H1 (cell line): ENCODE measurements around the gene PCDH8. TPM values are rescaled to one million over a fixed set of nuclear protein-coding genes. Genes with fewer than 3 reads are reported as not detected.

Experiments used
- ASH2L ChIP-seq: fragments of 200-600, 300-600 bp; sonication (generic); IDR thresholded peaks from one replicate; pipeline ENCODE4 v1.7.1; 2017; ENCODE audit warnings: low read length
- EP300 ChIP-seq, 2 experiments: IDR thresholded peaks; 1 replicate in 1 of 2; 2 replicates in 1 of 2; pipeline ENCODE4 v1.6.1; 2011 to 2012; ENCODE audit warnings: low read depth in 2 of 2, low read length in 2 of 2, mild to moderate bottlenecking in 2 of 2, borderline replicate concordance in 1 of 2, inconsistent platforms in 1 of 2, moderate library complexity in 1 of 2
- NRF1 ChIP-seq: IDR thresholded peaks from 2 replicates; pipeline ENCODE4 v1.6.1; 2011; ENCODE audit warnings: mild to moderate bottlenecking, low read depth, low read length, improper control_type of control experiment
- POLR2A ChIP-seq, 2 experiments: IDR thresholded peaks; 1 replicate in 1 of 2; 2 replicates in 1 of 2; pipeline ENCODE4 v1.6.1; 2011; ENCODE audit warnings: low read depth in 2 of 2, low read length in 2 of 2, mild to moderate bottlenecking in 2 of 2; ENCODE audit errors: control extremely low read depth in 1 of 2
- SP1 ChIP-seq: IDR thresholded peaks from 2 replicates; pipeline ENCODE4 v1.6.1; 2011; ENCODE audit warnings: low read depth, low read length
- TCF12 ChIP-seq: IDR thresholded peaks from 2 replicates; pipeline ENCODE4 v1.6.1; 2011; ENCODE audit warnings: low read depth, mild to moderate bottlenecking, low read length
- polyA plus RNA-seq, 7 experiments: library from polyadenylated mRNA; depleted of rRNA in 3 of 7; stranded (reverse) in 5 of 7; unstranded in 2 of 7; fragments of >200 nt in 5 of 7; fragments of 200-250 nt in 2 of 7; gene quantifications; 1 replicate in 5 of 7; 2 replicates in 1 of 7; 4 replicates in 1 of 7; pipeline versions ENCODE4 v1.2.1 to v1.2.3, GENCODE V29; 2011 to 2013; ENCODE audit warnings: missing spikeins in 2 of 7, mixed read lengths in 2 of 7
- total RNA-seq: library from RNA; stranded (reverse); fragmentation: NEBNext Ultra II Directional; extraction: Animal tissue kit (Norgen Biotek cat#: 25700); gene quantifications from 2 replicates; pipeline ENCODE4 v1.2.1, GENCODE V29; 2021
- TF ChIP-seq, protein P1 (sequence below): fragments of 300-600 bp; sonication (generic); IDR thresholded peaks from 2 replicates; pipeline ENCODE4 v1.7.1; 2012; ENCODE audit warnings: low read length, moderate library complexity, mild to moderate bottlenecking, inconsistent platforms; ENCODE audit not compliant: insufficient replicate concordance
- TF ChIP-seq, protein P2 (sequence below): IDR thresholded peaks from 2 replicates; pipeline ENCODE4 v1.6.1; 2012; ENCODE audit warnings: inconsistent platforms
- TF ChIP-seq, protein P3 (sequence below): IDR thresholded peaks from 2 replicates; pipeline ENCODE4 v1.6.1; 2012; ENCODE audit warnings: inconsistent platforms

The PCDH8 gene
- total and polyA plus RNA-seq, 2 of the 8 experiments (the other 6 are each of a cell fraction or from before 2014, with no cell fraction given), result 0.82 to 1.6 TPM

DNA sequence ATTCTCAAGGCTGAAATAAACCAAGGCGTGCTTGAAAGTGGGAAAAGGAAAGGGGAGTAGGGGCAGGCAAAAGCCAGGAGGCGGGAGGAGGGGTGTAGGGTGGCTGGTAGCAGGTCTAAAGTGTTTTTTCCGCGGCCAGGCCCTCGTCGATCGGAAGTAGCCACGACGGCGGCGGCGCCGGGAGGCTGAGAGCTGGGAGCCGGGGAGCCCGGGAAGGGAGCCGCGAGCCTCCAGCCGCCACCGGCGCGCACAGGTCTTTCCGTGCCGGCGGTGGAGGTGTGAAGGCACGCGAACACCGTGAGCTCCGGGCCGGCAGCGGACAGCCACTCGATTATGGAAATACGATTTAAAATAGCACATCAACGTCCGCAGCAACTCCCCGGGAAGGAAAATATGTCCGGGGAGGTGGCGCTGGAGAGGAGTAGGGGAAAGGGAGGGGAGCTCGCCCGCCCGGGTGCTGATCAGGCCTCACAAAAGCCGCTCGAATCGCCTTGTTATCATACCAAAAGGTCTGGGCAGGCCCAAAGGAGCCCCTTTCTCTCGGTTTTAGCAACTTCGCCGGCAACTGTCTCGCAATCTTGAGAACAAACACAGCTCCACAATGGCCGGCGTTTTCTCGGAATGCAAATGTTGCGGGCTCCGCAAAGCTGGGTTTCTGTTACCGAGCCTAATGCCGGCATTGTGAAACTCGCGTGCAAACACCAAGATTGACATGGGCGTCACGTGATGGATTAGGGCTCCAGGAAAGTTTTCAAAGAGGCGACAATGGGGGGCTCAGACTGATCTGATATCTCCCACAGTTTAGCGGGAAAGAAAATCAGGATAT, 2.9 kb upstream of the PCDH8 start (continued):
- TF ChIP-seq, protein P1, sequence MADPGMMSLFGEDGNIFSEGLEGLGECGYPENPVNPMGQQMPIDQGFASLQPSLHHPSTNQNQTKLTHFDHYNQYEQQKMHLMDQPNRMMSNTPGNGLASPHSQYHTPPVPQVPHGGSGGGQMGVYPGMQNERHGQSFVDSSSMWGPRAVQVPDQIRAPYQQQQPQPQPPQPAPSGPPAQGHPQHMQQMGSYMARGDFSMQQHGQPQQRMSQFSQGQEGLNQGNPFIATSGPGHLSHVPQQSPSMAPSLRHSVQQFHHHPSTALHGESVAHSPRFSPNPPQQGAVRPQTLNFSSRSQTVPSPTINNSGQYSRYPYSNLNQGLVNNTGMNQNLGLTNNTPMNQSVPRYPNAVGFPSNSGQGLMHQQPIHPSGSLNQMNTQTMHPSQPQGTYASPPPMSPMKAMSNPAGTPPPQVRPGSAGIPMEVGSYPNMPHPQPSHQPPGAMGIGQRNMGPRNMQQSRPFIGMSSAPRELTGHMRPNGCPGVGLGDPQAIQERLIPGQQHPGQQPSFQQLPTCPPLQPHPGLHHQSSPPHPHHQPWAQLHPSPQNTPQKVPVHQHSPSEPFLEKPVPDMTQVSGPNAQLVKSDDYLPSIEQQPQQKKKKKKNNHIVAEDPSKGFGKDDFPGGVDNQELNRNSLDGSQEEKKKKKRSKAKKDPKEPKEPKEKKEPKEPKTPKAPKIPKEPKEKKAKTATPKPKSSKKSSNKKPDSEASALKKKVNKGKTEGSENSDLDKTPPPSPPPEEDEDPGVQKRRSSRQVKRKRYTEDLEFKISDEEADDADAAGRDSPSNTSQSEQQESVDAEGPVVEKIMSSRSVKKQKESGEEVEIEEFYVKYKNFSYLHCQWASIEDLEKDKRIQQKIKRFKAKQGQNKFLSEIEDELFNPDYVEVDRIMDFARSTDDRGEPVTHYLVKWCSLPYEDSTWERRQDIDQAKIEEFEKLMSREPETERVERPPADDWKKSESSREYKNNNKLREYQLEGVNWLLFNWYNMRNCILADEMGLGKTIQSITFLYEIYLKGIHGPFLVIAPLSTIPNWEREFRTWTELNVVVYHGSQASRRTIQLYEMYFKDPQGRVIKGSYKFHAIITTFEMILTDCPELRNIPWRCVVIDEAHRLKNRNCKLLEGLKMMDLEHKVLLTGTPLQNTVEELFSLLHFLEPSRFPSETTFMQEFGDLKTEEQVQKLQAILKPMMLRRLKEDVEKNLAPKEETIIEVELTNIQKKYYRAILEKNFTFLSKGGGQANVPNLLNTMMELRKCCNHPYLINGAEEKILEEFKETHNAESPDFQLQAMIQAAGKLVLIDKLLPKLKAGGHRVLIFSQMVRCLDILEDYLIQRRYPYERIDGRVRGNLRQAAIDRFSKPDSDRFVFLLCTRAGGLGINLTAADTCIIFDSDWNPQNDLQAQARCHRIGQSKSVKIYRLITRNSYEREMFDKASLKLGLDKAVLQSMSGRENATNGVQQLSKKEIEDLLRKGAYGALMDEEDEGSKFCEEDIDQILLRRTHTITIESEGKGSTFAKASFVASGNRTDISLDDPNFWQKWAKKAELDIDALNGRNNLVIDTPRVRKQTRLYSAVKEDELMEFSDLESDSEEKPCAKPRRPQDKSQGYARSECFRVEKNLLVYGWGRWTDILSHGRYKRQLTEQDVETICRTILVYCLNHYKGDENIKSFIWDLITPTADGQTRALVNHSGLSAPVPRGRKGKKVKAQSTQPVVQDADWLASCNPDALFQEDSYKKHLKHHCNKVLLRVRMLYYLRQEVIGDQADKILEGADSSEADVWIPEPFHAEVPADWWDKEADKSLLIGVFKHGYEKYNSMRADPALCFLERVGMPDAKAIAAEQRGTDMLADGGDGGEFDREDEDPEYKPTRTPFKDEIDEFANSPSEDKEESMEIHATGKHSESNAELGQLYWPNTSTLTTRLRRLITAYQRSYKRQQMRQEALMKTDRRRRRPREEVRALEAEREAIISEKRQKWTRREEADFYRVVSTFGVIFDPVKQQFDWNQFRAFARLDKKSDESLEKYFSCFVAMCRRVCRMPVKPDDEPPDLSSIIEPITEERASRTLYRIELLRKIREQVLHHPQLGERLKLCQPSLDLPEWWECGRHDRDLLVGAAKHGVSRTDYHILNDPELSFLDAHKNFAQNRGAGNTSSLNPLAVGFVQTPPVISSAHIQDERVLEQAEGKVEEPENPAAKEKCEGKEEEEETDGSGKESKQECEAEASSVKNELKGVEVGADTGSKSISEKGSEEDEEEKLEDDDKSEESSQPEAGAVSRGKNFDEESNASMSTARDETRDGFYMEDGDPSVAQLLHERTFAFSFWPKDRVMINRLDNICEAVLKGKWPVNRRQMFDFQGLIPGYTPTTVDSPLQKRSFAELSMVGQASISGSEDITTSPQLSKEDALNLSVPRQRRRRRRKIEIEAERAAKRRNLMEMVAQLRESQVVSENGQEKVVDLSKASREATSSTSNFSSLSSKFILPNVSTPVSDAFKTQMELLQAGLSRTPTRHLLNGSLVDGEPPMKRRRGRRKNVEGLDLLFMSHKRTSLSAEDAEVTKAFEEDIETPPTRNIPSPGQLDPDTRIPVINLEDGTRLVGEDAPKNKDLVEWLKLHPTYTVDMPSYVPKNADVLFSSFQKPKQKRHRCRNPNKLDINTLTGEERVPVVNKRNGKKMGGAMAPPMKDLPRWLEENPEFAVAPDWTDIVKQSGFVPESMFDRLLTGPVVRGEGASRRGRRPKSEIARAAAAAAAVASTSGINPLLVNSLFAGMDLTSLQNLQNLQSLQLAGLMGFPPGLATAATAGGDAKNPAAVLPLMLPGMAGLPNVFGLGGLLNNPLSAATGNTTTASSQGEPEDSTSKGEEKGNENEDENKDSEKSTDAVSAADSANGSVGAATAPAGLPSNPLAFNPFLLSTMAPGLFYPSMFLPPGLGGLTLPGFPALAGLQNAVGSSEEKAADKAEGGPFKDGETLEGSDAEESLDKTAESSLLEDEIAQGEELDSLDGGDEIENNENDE, result no peak
- TF ChIP-seq EP300 (IDR thresholded peaks at IDR 0.05; ENCODE audit: borderline replicate concordance in 1 of 2, low read depth in 2 of 2, low read length in 2 of 2) (peak in 1 of 2 experiments; percentile 58; a peak in 1 of 3 replicates), SP1 (no peak), TCF12 (no peak), NRF1 (no peak), POLR2A (IDR thresholded peaks at IDR 0.05; ENCODE audit: control extremely low read depth in 1 of 2, low read depth in 2 of 2, low read length in 2 of 2) (0 out of 3 replicates have a peak, but pooled peaks of 1 of the 2 experiments have one; percentile 8), ASH2L (peak; percentile 3)
- TF ChIP-seq, protein P2, sequence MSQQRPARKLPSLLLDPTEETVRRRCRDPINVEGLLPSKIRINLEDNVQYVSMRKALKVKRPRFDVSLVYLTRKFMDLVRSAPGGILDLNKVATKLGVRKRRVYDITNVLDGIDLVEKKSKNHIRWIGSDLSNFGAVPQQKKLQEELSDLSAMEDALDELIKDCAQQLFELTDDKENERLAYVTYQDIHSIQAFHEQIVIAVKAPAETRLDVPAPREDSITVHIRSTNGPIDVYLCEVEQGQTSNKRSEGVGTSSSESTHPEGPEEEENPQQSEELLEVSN, result peak; percentile 80
- TF ChIP-seq, protein P3, sequence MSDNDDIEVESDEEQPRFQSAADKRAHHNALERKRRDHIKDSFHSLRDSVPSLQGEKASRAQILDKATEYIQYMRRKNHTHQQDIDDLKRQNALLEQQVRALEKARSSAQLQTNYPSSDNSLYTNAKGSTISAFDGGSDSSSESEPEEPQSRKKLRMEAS, result peak; percentile 74
